Spleen (tissue), 7 donors: Measurements from ENCODE around the gene PAXX.

Source experiments
- CTCF ChIP-seq, 11 experiments: fragments of 200-600 bp in 7 of 11; fragments of 450-650 bp in 4 of 11; sonication (generic) in 4 of 11; IDR thresholded peaks in 8 of 11; conservative IDR thresholded peaks in 3 of 11; 1 replicate in 7 of 11; 2 replicates in 4 of 11; pipeline versions ENCODE4 v1.4.0 to v1.8.0; 2016 to 2021; ENCODE audit warnings: antibody characterized with exemption in 11 of 11, inconsistent platforms in 4 of 11, mild to moderate bottlenecking in 1 of 11
- POLR2A ChIP-seq, 3 donors: fragments of 450-650 bp; IDR thresholded peaks; one replicate each; pipeline ENCODE4 v1.5.1; 2017; ENCODE audit warnings: antibody characterized with exemption in 3 of 3, mild to moderate bottlenecking in 1 of 3
- POLR2AphosphoS5 ChIP-seq, 3 donors: sonication (generic); formaldehyde crosslinking; IDR thresholded peaks; one replicate each; pipeline ENCODE4 v1.5.1; 2017; ENCODE audit warnings: antibody characterized with exemption in 3 of 3
- donor health status: DM: no; HTN: no; CAD: no; lungs with moderate emphysema.
- donor health status: DM: no; HTN: no; CAD: no.
- donor health status: DM: no; HTN: no; CAD: no.

- TF ChIP-seq CTCF (IDR thresholded peaks at IDR 0.05 in 8 of 11, conservative IDR thresholded peaks at IDR 0.05 in 3 of 11) = no peak
- TF ChIP-seq POLR2A (IDR thresholded peaks at IDR 0.05) = no peak
- no peak for TF ChIP-seq POLR2AphosphoS5 (IDR thresholded peaks at IDR 0.05)
Measured at GRCh38 chr9:137021979-137022661, 29.9 kb downstream of the PAXX start.
